MV-4-11 (cell line): ENCODE results near the gene DCBLD1.

Experiments used
- DNase-seq: peaks from one replicate; lab custom pipeline; 2025; lab: John Stamatoyannopoulos, UW

DCBLD1 gene

DNA sequence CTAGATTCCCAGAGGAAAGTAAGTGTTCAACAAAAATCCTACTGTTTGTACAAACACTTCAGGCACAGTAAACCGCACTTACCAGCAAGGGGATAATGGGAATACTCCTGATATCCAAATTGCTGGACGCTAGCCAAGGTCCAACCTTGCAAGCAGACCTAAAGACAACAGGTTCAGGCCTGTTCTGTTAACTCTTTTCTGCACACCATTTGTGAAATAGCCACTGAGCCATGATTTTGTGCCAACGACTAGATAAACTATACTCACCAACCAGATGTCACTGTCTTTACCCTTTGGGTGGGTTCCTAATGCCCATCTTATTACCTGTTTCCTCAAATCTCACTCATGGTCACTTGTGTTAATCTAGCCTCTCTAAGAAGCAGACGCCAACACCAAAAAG, 76.3 kb downstream of the DCBLD1 start:
- no peak for DNase-seq

- DNase-seq, result no peak
Measured at GRCh38 chr6:117559299-117559698, 76.8 kb downstream of the DCBLD1 start.

- no peak for DNase-seq
Measured at GRCh38 chr6:117561128-117561527, 78.7 kb downstream of the DCBLD1 start.

- DNase-seq, result peak; percentile 37
Measured at GRCh38 chr6:117564681-117565080, 82.2 kb downstream of the DCBLD1 start.

GRCh38 chr6:117568247-117568646, 85.8 kb downstream of the DCBLD1 start:
- no peak for DNase-seq

GRCh38 chr6:117568831-117569410, 86.4 kb downstream of the DCBLD1 start:
- DNase-seq, result no peak

GRCh38 chr6:117573006-117573680, 90.7 kb downstream of the DCBLD1 start:
- DNase-seq, result no peak

GRCh38 chr6:117574198-117574597, 91.7 kb downstream of the DCBLD1 start:
- DNase-seq, result no peak

- no peak for DNase-seq
Measured at GRCh38 chr6:117585647-117586046, 103.2 kb downstream of the DCBLD1 start.

DNA sequence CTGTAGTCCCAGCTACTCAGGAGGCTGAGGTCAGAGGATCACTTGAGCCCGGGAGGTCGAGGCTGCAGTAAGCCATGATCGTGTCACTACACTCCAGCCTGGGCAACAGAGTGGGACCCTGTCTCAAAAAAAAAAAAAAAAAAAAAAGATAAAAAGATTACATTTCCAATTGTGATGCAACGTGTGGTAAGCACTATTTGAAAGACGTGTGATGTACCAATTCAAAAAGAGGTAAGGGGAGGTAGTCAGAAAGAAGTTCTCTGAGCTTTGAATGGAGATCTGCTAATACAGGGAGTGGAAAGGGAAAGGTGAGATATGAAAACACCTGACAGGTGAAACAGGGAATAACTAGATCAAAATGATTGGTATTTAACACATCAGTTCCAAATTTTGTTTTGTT, 108.0 kb downstream of the DCBLD1 start:
- DNase-seq, result no peak

DNA sequence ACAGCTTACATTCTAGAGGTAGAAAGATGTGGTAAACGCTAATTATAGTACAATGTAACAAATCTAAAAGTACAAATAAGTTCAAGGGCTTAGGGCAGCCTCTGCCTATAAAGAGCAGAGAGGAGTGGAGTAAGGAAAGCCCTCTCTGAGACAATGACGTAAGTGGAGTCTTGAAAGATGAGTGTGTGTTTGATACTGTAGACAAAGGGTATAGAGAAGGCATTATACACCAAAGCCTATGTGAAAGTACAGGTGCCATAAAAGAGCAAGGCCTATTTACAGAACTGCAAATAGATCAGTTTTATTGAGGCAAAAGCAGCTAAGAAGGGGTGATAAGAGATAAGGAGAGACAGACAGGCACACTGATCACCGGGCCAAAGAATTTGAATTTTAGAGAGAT, 108.9 kb downstream of the DCBLD1 start:
- no peak for DNase-seq

- no peak for DNase-seq
Measured at GRCh38 chr6:117592983-117593759, 110.7 kb downstream of the DCBLD1 start.

DNA sequence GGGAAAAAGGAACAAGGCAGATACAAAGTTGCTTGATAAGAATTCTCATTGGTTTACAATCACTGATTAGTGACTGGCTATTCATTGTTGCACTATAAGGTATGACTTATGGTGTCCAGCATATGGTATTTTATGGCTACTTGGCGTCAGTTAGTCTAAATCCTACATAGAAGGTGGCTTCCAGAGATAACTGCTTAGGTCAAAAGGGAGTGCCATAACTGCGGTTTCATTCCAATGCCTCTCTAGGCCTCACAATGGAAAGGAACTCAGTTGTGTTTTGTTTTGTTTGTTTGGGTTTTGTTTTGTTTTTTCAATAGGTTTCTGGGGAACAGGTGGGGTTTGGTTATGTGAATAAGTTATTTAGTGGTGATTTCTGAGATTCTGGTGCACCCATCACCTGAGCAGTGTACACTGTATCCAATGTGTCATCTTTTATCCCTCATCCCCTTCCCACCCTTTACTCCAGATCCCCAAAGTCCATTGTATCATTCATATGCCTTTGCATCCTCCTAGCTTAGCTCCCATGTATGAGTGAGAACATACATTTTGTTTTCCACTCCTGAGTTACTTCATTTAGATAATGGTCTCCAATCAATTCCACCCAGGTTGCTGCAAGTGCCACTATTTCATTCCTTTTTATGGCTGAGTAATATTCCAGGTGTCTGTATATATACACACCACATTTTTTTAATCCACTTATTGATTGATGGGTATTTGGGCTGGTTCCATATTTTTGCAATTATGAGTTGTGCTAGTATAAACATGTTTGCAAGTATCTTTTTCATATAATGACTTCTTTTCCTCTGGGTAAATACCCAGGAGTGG, 112.8 kb downstream of the DCBLD1 start:
- no peak for DNase-seq

DNA sequence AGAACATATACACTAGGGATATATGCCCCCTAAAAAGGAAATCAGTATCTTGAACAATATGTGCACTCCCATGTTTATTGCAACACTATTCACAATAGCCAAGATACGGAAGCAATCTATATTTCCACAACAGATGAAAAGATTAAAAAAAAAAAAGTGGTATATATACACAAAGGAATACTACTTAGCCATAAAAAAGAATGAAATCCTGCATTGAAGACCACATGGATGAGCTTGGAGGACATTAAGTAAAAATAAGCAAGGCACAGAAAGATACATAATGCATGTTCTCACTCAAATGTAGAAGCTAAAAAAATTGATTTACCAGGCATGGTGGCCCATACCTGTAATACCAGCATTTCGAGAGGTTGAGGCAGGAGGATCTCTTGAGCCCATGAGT, 115.3 kb downstream of the DCBLD1 start:
- no peak for DNase-seq
